Upper lobe of right lung (tissue), 1 donor: ENCODE data around the gene ABCA9. TPM values are rescaled to one million over a fixed set of nuclear protein-coding genes. Genes with fewer than 3 reads are reported as not detected.

Experiments used
- ATAC-seq: fragments of 200-7000 bp; cut with Tn5 transposase; one replicate; pipeline ENCODE4 v1.9.1; 2020; ENCODE audit warnings: mild to moderate bottlenecking, moderate library complexity
- DNase-seq: peaks from one replicate; pipeline ENCODE4 v3.0.0-alpha.2; 2020
- H3K27ac ChIP-seq: fragments of 200-600 bp; one replicate; pipeline ENCODE4 v1.8.0; 2022
- H3K27me3 ChIP-seq: fragments of 200-600 bp; one replicate; pipeline ENCODE4 v1.8.0; 2022; ENCODE audit warnings: mild to moderate bottlenecking
- H3K36me3 ChIP-seq: fragments of 200-600 bp; one replicate; pipeline ENCODE4 v1.8.0; 2022
- H3K4me1 ChIP-seq: fragments of 200-600 bp; one replicate; pipeline ENCODE4 v1.8.0; 2022
- H3K4me3 ChIP-seq: fragments of 200-600 bp; one replicate; pipeline ENCODE4 v1.8.0; 2022; ENCODE audit warnings: mild to moderate bottlenecking
- H3K9me3 ChIP-seq: fragments of 200-600 bp; one replicate; pipeline ENCODE4 v1.8.0; 2022
- CTCF ChIP-seq: fragments of 200-600 bp; IDR thresholded peaks from one replicate; pipeline ENCODE4 v1.8.0; 2022; ENCODE audit warnings: antibody characterized with exemption
- intact Hi-C: fragments of 100-400 bp; cut with DNase I; formaldehyde crosslinking; loops from one replicate; pipeline ENCODE4 v1.11.0; 2022
- total RNA-seq: library from RNA; stranded (reverse); fragmentation: NEBNext Ultra II Directional; extraction: Animal tissue kit (Norgen Biotek cat#: 25700); gene quantifications from one replicate; pipeline ENCODE4 v1.2.1, GENCODE V29; 2021
- donor health status: DM: no; HTN: yes; CAD: no; lungs with severe emphysema.

The ABCA9 gene
- total RNA-seq, 1 donor from 2014 or later, result 11.1 TPM

- Histone ChIP-seq H3K4me3 (no peak overlapping the region), H3K27ac (no peak overlapping the region), H3K4me1 (no peaks in the 10 kb centered on the region), H3K27me3 (no peaks in the 10 kb centered on the region), H3K9me3 (no peaks in the 10 kb centered on the region), H3K36me3 (no peaks in the 10 kb centered on the region)
- peak; percentile 72 for ATAC-seq
- DNase-seq, result no peak
- TF ChIP-seq CTCF, result no peak
- intact Hi-C loops, result no loop called here
These were observed 79.4 kb downstream of the ABCA9 start for GRCh38 chr17:68981288-68981687.

- Histone ChIP-seq H3K4me3 (no peak overlapping the region), H3K9me3 (no peaks in the 10 kb centered on the region), H3K36me3 (no peaks in the 10 kb centered on the region), H3K27me3 (no peaks in the 10 kb centered on the region), H3K27ac (no peak overlapping the region), H3K4me1 (no peaks in the 10 kb centered on the region)
- intact Hi-C loops, result no loop called here
- TF ChIP-seq CTCF, result no peak
- ATAC-seq (no peak), DNase-seq (no peak)
These were observed 87.5 kb downstream of the ABCA9 start for GRCh38 chr17:68973098-68973846.

- no peak overlapping the region for H3K27ac ChIP-seq
- no peaks in the 10 kb centered on the region for H3K9me3 ChIP-seq
- ATAC-seq (peak; percentile 61), DNase-seq (no peak)
- TF ChIP-seq CTCF, result peak; percentile 69
- H3K4me3 ChIP-seq, result no peak overlapping the region
- no peaks in the 10 kb centered on the region for H3K36me3 ChIP-seq
- intact Hi-C loops, result no loop called here
- H3K4me1 ChIP-seq, result no peaks in the 10 kb centered on the region
- H3K27me3 ChIP-seq, result no peaks in the 10 kb centered on the region
These were observed 88.5 kb downstream of the ABCA9 start for GRCh38 chr17:68972119-68972704.

- no peaks in the 10 kb centered on the region for H3K27me3 ChIP-seq
- no peaks in the 10 kb centered on the region for H3K4me1 ChIP-seq
- intact Hi-C loops, result no loop called here
- H3K36me3 ChIP-seq, result no peaks in the 10 kb centered on the region
- H3K27ac ChIP-seq, result no peak overlapping the region
- ATAC-seq (no peak), DNase-seq (no peak)
- H3K4me3 ChIP-seq, result no peak overlapping the region
- TF ChIP-seq CTCF, result no peak
- H3K9me3 ChIP-seq, result no peaks in the 10 kb centered on the region
These were observed 91.6 kb downstream of the ABCA9 start for GRCh38 chr17:68969101-68969500.

- intact Hi-C loops, result no loop called here
- H3K9me3 ChIP-seq, result no peaks in the 10 kb centered on the region
- TF ChIP-seq CTCF, result no peak
- DNase-seq (no peak), ATAC-seq (no peak)
- no peak overlapping the region for H3K4me3 ChIP-seq
- no peaks in the 10 kb centered on the region for H3K36me3 ChIP-seq
- H3K27ac ChIP-seq, result no peak overlapping the region
- no peaks in the 10 kb centered on the region for H3K27me3 ChIP-seq
- no peaks in the 10 kb centered on the region for H3K4me1 ChIP-seq
These were observed 96.8 kb downstream of the ABCA9 start for GRCh38 chr17:68963958-68964357.
